Smooth muscle cell (in vitro differentiated cells): Measurements from ENCODE around the gene CCDC124. TPM values are rescaled to one million over a fixed set of nuclear protein-coding genes. Genes with fewer than 3 reads are reported as not detected.

Experiments
- DNase-seq: peaks from one replicate; lab custom pipeline; 2025; ENCODE audit not compliant: unreplicated experiment; lab: John Stamatoyannopoulos, UW
- H2AFZ ChIP-seq: fragments of 200-600 bp; sonication (generic); 2 replicates; pipeline ENCODE4 v1.6.0; 2016; ENCODE audit warnings: antibody characterized with exemption, low read depth, mild to moderate bottlenecking
- H3F3A ChIP-seq: fragments of 200-600 bp; sonication (generic); 2 replicates; pipeline ENCODE4 v1.6.0; 2017; ENCODE audit warnings: antibody characterized with exemption, low read depth
- H3K27ac ChIP-seq: fragments of 200-600 bp; sonication (generic); 2 replicates; pipeline ENCODE4 v1.5.1; 2016; ENCODE audit warnings: low read depth, mild to moderate bottlenecking
- H3K27me3 ChIP-seq: fragments of 200-600 bp; sonication (generic); 2 replicates; pipeline ENCODE4 v1.6.1; 2016; ENCODE audit warnings: low read depth, mild to moderate bottlenecking
- H3K36me3 ChIP-seq: fragments of 200-600 bp; sonication (generic); 2 replicates; pipeline ENCODE4 v1.5.1; 2016; ENCODE audit warnings: low read depth
- H3K4me1 ChIP-seq: fragments of 200-600 bp; sonication (generic); 2 replicates; pipeline ENCODE4 v1.5.1; 2016; ENCODE audit warnings: low read depth
- H3K4me2 ChIP-seq: fragments of 200-600 bp; sonication (generic); 2 replicates; pipeline ENCODE4 v1.6.0; 2016; ENCODE audit warnings: mild to moderate bottlenecking
- H3K4me3 ChIP-seq: fragments of 200-600 bp; sonication (generic); 2 replicates; pipeline ENCODE4 v1.5.1; 2016; ENCODE audit warnings: mild to moderate bottlenecking
- H3K79me2 ChIP-seq: fragments of 200-600 bp; sonication (generic); 2 replicates; pipeline ENCODE4 v1.6.0; 2016; ENCODE audit warnings: low read depth, mild to moderate bottlenecking
- H3K9ac ChIP-seq: fragments of 200-600 bp; sonication (generic); 2 replicates; pipeline ENCODE4 v1.6.0; 2016; ENCODE audit warnings: low read depth
- H3K9me3 ChIP-seq: fragments of 200-600 bp; sonication (generic); replicated peaks from 2 replicates; pipeline ENCODE4 v1.5.1; 2016; ENCODE audit warnings: low read depth
- H4K20me1 ChIP-seq: fragments of 200-600 bp; sonication (generic); 2 replicates; pipeline ENCODE4 v1.6.0; 2016; ENCODE audit warnings: low read depth
- WGBS: methylation state at CpG from one replicate; pipeline ENCODE4 v1.1.7; 2016; ENCODE audit warnings: low lambda C conversion rate; 5-methylcytosine and 5-hydroxymethylcytosine counted together
- polyA plus RNA-seq: library from polyadenylated mRNA; unstranded; fragments of >200 nt; fragmentation: Nextera tagmentation; extraction: Ambion mirVana; gene quantifications from 2 replicates; pipeline ENCODE4 v1.2.1, GENCODE V29; 2016
- total RNA-seq: library from RNA; depleted of rRNA; stranded (reverse); fragments of >200 nt; gene quantifications from 2 replicates; pipeline ENCODE4 v1.2.3, GENCODE V29; 2014
- TF ChIP-seq, protein P1 (sequence below): fragments of 200-600 bp; sonication (generic); IDR thresholded peaks from 2 replicates; pipeline ENCODE4 v1.5.1; 2017; ENCODE audit warnings: borderline replicate concordance, mild to moderate bottlenecking, antibody characterized with exemption; ENCODE audit not compliant: insufficient read depth, poor library complexity, severe bottlenecking

CCDC124 gene
- total and polyA plus RNA-seq, 2 experiments from 2014 or later = 34.5 to 156 TPM

- Histone ChIP-seq H3K36me3 (no peaks in the 10 kb centered on the region), H3F3A (no peaks in the 10 kb centered on the region), H3K27ac (no peak overlapping the region), H3K79me2 (no peaks in the 10 kb centered on the region), H3K9me3 (peaks cover 3% of the 10 kb centered on the region), H3K9ac (no peak overlapping the region), H2AFZ (no peak overlapping the region), H4K20me1 (no peaks in the 10 kb centered on the region), H3K4me1 (no peaks in the 10 kb centered on the region), H3K4me3 (no peak overlapping the region), H3K4me2 (no peak overlapping the region), H3K27me3 (no peaks in the 10 kb centered on the region)
- 89% methylated on average over 3 of the region's 3 CpGs for WGBS
- TF ChIP-seq, protein P1, sequence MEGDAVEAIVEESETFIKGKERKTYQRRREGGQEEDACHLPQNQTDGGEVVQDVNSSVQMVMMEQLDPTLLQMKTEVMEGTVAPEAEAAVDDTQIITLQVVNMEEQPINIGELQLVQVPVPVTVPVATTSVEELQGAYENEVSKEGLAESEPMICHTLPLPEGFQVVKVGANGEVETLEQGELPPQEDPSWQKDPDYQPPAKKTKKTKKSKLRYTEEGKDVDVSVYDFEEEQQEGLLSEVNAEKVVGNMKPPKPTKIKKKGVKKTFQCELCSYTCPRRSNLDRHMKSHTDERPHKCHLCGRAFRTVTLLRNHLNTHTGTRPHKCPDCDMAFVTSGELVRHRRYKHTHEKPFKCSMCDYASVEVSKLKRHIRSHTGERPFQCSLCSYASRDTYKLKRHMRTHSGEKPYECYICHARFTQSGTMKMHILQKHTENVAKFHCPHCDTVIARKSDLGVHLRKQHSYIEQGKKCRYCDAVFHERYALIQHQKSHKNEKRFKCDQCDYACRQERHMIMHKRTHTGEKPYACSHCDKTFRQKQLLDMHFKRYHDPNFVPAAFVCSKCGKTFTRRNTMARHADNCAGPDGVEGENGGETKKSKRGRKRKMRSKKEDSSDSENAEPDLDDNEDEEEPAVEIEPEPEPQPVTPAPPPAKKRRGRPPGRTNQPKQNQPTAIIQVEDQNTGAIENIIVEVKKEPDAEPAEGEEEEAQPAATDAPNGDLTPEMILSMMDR = no peak
- DNase-seq = no peak
These were observed 24.6 kb upstream of the CCDC124 start for GRCh38 chr19:17908244-17908643.

GRCh38 chr19:17909003-17909732, 23.6 kb upstream of the CCDC124 start:
- no peak overlapping the region for H2AFZ ChIP-seq
- H3K27ac ChIP-seq = no peak overlapping the region

GRCh38 chr19:17910791-17911360, 21.9 kb upstream of the CCDC124 start:
- Histone ChIP-seq H3F3A (no peaks in the 10 kb centered on the region), H3K9ac (no peak overlapping the region), H3K27ac (no peak overlapping the region), H3K4me1 (no peaks in the 10 kb centered on the region), H3K79me2 (no peaks in the 10 kb centered on the region), H3K36me3 (no peaks in the 10 kb centered on the region), H2AFZ (no peak overlapping the region), H4K20me1 (no peaks in the 10 kb centered on the region), H3K4me2 (no peak overlapping the region), H3K4me3 (no peak overlapping the region), H3K27me3 (no peaks in the 10 kb centered on the region), H3K9me3 (peaks cover 3% of the 10 kb centered on the region)
- no peak for DNase-seq
- TF ChIP-seq, protein P1 = no peak
- WGBS = 84% methylated on average over 11 of the region's 11 CpGs

More at GRCh38 chr19:17909003-17909732, 23.6 kb upstream of the CCDC124 start:
- no peaks in the 10 kb centered on the region for H3F3A ChIP-seq
- no peak overlapping the region for H3K4me2 ChIP-seq
- no peak for DNase-seq
- no peaks in the 10 kb centered on the region for H3K36me3 ChIP-seq
- H3K9ac ChIP-seq = no peak overlapping the region
- no peak overlapping the region for H3K4me3 ChIP-seq
- 67% methylated on average over 7 of the region's 7 CpGs for whole genome bisulfite sequencing
- H3K4me1 ChIP-seq = no peaks in the 10 kb centered on the region
- TF ChIP-seq, protein P1 = no peak
- H3K9me3 ChIP-seq = peaks cover 3% of the 10 kb centered on the region
- H3K79me2 ChIP-seq = no peaks in the 10 kb centered on the region
- H3K27me3 ChIP-seq = no peaks in the 10 kb centered on the region
- no peaks in the 10 kb centered on the region for H4K20me1 ChIP-seq
